Measurements from ENCODE around the gene NOVA2. TPM values are rescaled to one million over a fixed set of nuclear protein-coding genes. Genes with fewer than 3 reads are reported as not detected.

The NOVA2 gene
- polyA plus RNA-seq, 1 donor from 2014 or later: 9.3 TPM

DNA sequence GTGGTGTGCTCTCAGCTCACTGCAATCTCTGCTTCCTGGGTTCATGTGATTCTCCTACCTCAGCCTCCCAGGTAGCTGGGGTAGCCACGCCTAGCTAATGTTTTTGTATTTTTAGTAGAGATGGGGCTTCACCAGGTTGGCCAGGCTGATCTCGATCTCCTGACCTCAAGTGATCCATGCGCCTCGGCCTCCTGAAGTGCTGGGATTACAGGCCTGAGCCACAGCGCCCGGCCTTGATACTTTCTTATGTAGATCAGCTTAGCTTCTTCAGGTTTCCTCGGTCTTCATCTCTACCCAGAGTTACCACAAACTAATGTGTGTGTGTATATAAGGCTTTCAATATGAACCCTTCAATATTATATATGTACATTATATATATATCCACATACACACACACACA, 11.7 kb upstream of the NOVA2 start:
- no peaks in the 10 kb centered on the region for H3F3A ChIP-seq (ENCODE audit: insufficient read depth, low read length, poor library complexity, severe bottlenecking)
- H3K4me3 ChIP-seq (ENCODE audit: low read length): no peak overlapping the region
- TF ChIP-seq, protein P1, sequence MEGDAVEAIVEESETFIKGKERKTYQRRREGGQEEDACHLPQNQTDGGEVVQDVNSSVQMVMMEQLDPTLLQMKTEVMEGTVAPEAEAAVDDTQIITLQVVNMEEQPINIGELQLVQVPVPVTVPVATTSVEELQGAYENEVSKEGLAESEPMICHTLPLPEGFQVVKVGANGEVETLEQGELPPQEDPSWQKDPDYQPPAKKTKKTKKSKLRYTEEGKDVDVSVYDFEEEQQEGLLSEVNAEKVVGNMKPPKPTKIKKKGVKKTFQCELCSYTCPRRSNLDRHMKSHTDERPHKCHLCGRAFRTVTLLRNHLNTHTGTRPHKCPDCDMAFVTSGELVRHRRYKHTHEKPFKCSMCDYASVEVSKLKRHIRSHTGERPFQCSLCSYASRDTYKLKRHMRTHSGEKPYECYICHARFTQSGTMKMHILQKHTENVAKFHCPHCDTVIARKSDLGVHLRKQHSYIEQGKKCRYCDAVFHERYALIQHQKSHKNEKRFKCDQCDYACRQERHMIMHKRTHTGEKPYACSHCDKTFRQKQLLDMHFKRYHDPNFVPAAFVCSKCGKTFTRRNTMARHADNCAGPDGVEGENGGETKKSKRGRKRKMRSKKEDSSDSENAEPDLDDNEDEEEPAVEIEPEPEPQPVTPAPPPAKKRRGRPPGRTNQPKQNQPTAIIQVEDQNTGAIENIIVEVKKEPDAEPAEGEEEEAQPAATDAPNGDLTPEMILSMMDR (IDR thresholded peaks at IDR 0.05; ENCODE audit: poor library complexity, severe bottlenecking): no peak
- TF ChIP-seq RAD21 (conservative IDR thresholded peaks at IDR 0.05) (no peak), SMC3 (conservative IDR thresholded peaks at IDR 0.05; ENCODE audit: poor library complexity) (no peak), MXI1 (conservative IDR thresholded peaks at IDR 0.05; ENCODE audit: poor library complexity, severe bottlenecking) (no peak), EZH2 (IDR thresholded peaks at IDR 0.05; ENCODE audit: borderline replicate concordance, insufficient read depth, low read length, poor library complexity, severe bottlenecking) (no peak), POLR2AphosphoS5 (IDR thresholded peaks at IDR 0.05) (no peak), EP300 (conservative IDR thresholded peaks at IDR 0.05; ENCODE audit: poor library complexity, severe bottlenecking) (no peak), TAF1 (IDR thresholded peaks at IDR 0.05; ENCODE audit: low read depth) (no peak)
- TF ChIP-seq, protein P2, sequence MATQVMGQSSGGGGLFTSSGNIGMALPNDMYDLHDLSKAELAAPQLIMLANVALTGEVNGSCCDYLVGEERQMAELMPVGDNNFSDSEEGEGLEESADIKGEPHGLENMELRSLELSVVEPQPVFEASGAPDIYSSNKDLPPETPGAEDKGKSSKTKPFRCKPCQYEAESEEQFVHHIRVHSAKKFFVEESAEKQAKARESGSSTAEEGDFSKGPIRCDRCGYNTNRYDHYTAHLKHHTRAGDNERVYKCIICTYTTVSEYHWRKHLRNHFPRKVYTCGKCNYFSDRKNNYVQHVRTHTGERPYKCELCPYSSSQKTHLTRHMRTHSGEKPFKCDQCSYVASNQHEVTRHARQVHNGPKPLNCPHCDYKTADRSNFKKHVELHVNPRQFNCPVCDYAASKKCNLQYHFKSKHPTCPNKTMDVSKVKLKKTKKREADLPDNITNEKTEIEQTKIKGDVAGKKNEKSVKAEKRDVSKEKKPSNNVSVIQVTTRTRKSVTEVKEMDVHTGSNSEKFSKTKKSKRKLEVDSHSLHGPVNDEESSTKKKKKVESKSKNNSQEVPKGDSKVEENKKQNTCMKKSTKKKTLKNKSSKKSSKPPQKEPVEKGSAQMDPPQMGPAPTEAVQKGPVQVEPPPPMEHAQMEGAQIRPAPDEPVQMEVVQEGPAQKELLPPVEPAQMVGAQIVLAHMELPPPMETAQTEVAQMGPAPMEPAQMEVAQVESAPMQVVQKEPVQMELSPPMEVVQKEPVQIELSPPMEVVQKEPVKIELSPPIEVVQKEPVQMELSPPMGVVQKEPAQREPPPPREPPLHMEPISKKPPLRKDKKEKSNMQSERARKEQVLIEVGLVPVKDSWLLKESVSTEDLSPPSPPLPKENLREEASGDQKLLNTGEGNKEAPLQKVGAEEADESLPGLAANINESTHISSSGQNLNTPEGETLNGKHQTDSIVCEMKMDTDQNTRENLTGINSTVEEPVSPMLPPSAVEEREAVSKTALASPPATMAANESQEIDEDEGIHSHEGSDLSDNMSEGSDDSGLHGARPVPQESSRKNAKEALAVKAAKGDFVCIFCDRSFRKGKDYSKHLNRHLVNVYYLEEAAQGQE (IDR thresholded peaks at IDR 0.05; ENCODE audit: borderline replicate concordance): no peak
- H3K79me2 ChIP-seq (replicated peaks; ENCODE audit: insufficient read depth, low read length): no peaks in the 10 kb centered on the region
- no peaks in the 10 kb centered on the region for H3K36me3 ChIP-seq (ENCODE audit: insufficient read depth, low read length)
- no peaks in the 10 kb centered on the region for H3K27me3 ChIP-seq (ENCODE audit: insufficient read depth, low read depth, low read length)
- no peak overlapping the region for H3K27ac ChIP-seq (ENCODE audit: low read length)
- no peaks in the 10 kb centered on the region for H3K9me3 ChIP-seq (ENCODE audit: low read length)
- H3K9me2 ChIP-seq (ENCODE audit: insufficient read depth, low read length): no peaks in the 10 kb centered on the region
- H2AFZ ChIP-seq (ENCODE audit: low read depth, low read length): no peak overlapping the region
- no peak overlapping the region for H3K4me2 ChIP-seq (ENCODE audit: low read length)
- no peaks in the 10 kb centered on the region for H4K20me1 ChIP-seq (ENCODE audit: insufficient read depth)
- no peak overlapping the region for H3K9ac ChIP-seq (ENCODE audit: low read length)

DNA sequence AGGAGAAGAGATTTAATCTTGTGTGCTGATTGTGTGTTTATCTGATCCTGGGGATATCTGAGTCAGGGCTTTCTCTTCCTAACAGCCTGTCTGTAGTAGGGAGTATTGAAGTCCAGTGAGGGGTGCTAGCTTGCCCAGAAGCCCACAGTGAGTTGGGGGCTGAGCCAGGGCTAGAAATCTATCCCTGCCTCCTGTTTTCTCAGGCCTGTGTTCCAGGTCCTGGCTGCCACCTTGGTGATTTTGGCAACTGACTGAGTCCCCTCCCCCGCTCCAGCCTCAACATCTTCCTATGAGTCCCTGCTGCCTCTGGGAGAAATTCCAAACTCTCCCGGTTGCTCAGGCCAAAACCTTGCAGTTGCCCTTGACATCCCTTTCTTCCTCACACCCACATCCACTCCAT, 7.7 kb upstream of the NOVA2 start:
- Histone ChIP-seq H3K9me3 (ENCODE audit: low read length) (no peaks in the 10 kb centered on the region), H3K4me3 (ENCODE audit: low read length) (no peak overlapping the region), H3F3A (ENCODE audit: insufficient read depth, low read length, poor library complexity, severe bottlenecking) (no peaks in the 10 kb centered on the region), H4K20me1 (ENCODE audit: insufficient read depth) (no peaks in the 10 kb centered on the region), H3K9me2 (ENCODE audit: insufficient read depth, low read length) (no peaks in the 10 kb centered on the region), H3K79me2 (replicated peaks; ENCODE audit: insufficient read depth, low read length) (no peaks in the 10 kb centered on the region), H3K27me3 (ENCODE audit: insufficient read depth, low read depth, low read length) (no peaks in the 10 kb centered on the region), H3K4me2 (ENCODE audit: low read length) (no peak overlapping the region), H3K27ac (ENCODE audit: low read length) (no peak overlapping the region), H3K36me3 (ENCODE audit: insufficient read depth, low read length) (no peaks in the 10 kb centered on the region), H3K9ac (ENCODE audit: low read length) (no peak overlapping the region), H2AFZ (ENCODE audit: low read depth, low read length) (no peak overlapping the region)
- TF ChIP-seq, protein P1 (IDR thresholded peaks at IDR 0.05; ENCODE audit: poor library complexity, severe bottlenecking): no peak
- TF ChIP-seq EZH2 (IDR thresholded peaks at IDR 0.05; ENCODE audit: borderline replicate concordance, insufficient read depth, low read length, poor library complexity, severe bottlenecking): no peak
- TF ChIP-seq TAF1 (IDR thresholded peaks at IDR 0.05; ENCODE audit: low read depth): no peak
- TF ChIP-seq EP300 (conservative IDR thresholded peaks at IDR 0.05; ENCODE audit: poor library complexity, severe bottlenecking): no peak
- TF ChIP-seq MXI1 (conservative IDR thresholded peaks at IDR 0.05; ENCODE audit: poor library complexity, severe bottlenecking): no peak
- no peak for TF ChIP-seq RAD21 (conservative IDR thresholded peaks at IDR 0.05)
- TF ChIP-seq SMC3 (conservative IDR thresholded peaks at IDR 0.05; ENCODE audit: poor library complexity): no peak
- no peak for TF ChIP-seq POLR2AphosphoS5 (IDR thresholded peaks at IDR 0.05)
- TF ChIP-seq, protein P2 (IDR thresholded peaks at IDR 0.05; ENCODE audit: borderline replicate concordance): no peak

Measured in neural cell (in vitro differentiated cells).